ENCODE results near the gene RUNDC3A.

Gene RUNDC3A

GRCh38 chr17:44308320-44308818, at the start of gene RUNDC3A:
RUNDC3A (plus strand) TSS chr17:44308601; CDS start chr17:44308833, 232 bp downstream.
- ChIA-PET POLR2A (interaction anchor here (0.5 to 0.6 kb wide), 2 partner anchors 10 to 28 kb away, joined by 3 read pairs; no protein-coding TSS in a partner anchor), CTCF (interaction anchor here (0.6 kb wide), 1 partner anchor 77 kb away, joined by 3 read pairs; no protein-coding TSS in a partner anchor)
- peak within 1 kb of the TSS; percentile 52 for H3K4me3 ChIP-seq (ENCODE audit: low read depth, low read length)
- DNase-seq (ENCODE audit: low read depth, low spot score) = no peak
- TF ChIP-seq CTCF (IDR thresholded peaks at IDR 0.05; ENCODE audit: insufficient read depth, low read length, missing control alignments) = no peak

DNA sequence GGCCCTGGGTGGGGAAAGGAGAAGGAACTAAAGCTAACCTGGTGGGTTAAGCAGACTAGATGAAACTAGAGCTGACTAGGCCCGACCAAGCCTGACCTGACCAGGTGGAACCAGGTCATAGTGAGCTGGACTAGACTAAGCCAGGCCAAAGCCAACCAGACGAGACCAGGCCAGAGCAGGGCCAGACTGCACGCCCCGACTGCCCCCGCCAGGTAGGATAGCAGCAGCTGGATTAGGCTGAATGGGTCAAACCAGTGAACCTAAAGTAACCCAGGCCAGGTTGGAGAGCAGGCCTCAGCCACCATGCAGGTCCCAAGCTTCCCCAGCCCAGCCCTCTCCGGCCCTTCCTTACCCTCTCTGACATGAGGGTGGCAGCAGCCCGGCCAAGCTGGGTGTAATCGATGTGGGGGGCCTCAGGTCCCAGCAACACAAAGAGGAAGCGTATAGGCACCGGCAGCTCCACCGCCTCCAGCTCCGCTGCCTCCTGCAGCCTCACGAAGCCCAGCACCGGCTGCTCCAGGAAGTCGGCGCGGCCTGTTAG, 49.5 kb upstream of the RUNDC3A start:
- ChIA-PET CTCF (no interaction called here), POLR2A (no interaction called here)

GRCh38 chr17:44260296-44260695, 48.1 kb upstream of the RUNDC3A start:
- CTCF ChIA-PET = interaction anchor here (0.5 to 1.2 kb wide), 3 partner anchors 8 to 65 kb away, joined by 3 read pairs; no protein-coding TSS in a partner anchor
- H3K4me3 ChIP-seq (ENCODE audit: low read depth, low read length) = no peak overlapping the region
- POLR2A ChIA-PET = no interaction called here
- no peak for TF ChIP-seq CTCF (IDR thresholded peaks at IDR 0.05; ENCODE audit: insufficient read depth, low read length, missing control alignments)
- no peak for DNase-seq (ENCODE audit: low read depth, low spot score)

More for the DNA sequence above, 49.5 kb upstream of the RUNDC3A start:
- no peak overlapping the region for H3K4me3 ChIP-seq (ENCODE audit: low read depth, low read length)
- DNase-seq (ENCODE audit: low read depth, low spot score) = no peak
- no peak for TF ChIP-seq CTCF (IDR thresholded peaks at IDR 0.05; ENCODE audit: insufficient read depth, low read length, missing control alignments)

- H3K4me3 ChIP-seq (ENCODE audit: low read depth, low read length) = no peak overlapping the region
- DNase-seq (ENCODE audit: low read depth, low spot score) = no peak
- ChIA-PET CTCF (no interaction called here), POLR2A (no interaction called here)
- TF ChIP-seq CTCF (IDR thresholded peaks at IDR 0.05; ENCODE audit: insufficient read depth, low read length, missing control alignments) = no peak
These were observed 45.7 kb upstream of the RUNDC3A start for GRCh38 chr17:44262654-44263225.

GRCh38 chr17:44263345-44263902, 45.0 kb upstream of the RUNDC3A start:
- POLR2A ChIA-PET = no interaction called here
- CTCF ChIA-PET = no interaction called here
- no peak overlapping the region for H3K4me3 ChIP-seq (ENCODE audit: low read depth, low read length)
- no peak for DNase-seq (ENCODE audit: low read depth, low spot score)
- TF ChIP-seq CTCF (IDR thresholded peaks at IDR 0.05; ENCODE audit: insufficient read depth, low read length, missing control alignments) = no peak

DNA sequence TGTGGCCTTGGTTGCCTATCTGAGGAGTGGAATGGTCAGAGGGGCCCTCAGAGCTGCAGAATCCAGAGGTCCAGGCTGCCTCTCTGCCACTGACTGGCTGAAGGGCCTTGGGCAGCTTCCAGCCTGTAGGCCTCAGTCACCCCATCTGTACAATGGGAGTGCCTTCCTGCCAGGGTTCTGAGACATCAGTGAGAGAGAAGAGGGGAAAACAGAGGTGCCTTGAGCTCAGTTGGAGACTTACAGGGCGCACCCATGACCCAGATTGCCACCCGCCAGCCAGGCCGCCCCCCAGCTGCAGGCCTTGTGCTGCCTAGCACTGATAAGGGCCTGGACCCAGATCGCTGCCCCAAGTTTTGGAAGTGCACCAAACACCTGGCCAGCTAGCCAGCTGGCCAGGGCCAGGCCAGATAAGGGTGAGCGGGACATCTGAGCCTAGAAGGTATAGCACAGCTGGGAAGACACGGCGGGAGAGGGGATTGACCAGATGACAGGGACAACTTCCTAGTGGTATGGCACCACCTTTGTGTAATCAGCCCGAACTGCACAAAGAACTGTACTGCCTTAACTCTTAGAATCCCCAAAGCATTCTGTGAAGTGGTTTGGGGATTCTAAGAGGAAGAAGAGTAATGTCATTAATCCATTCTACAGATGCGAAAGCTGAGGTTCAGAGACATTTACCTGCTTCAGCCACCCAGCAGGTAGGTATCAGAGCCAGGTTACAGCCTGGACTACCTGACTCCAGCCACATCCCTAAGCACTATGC, 41.8 kb upstream of the RUNDC3A start:
- no peak overlapping the region for H3K4me3 ChIP-seq (ENCODE audit: low read depth, low read length)
- TF ChIP-seq CTCF (IDR thresholded peaks at IDR 0.05; ENCODE audit: insufficient read depth, low read length, missing control alignments) = no peak
- POLR2A ChIA-PET = no interaction called here
- CTCF ChIA-PET = no interaction called here
- no peak for DNase-seq (ENCODE audit: low read depth, low spot score)
